IPS-18a (cell line): Measurements from ENCODE around the gene CRADD.

Experiments
- H3K27ac ChIP-seq: one replicate; pipeline ENCODE4 v1.5.1; 2013; ENCODE audit warnings: low read length
- H3K27me3 ChIP-seq: one replicate; pipeline ENCODE4 v1.6.1; 2013; ENCODE audit warnings: mild to moderate bottlenecking, low read length; ENCODE audit not compliant: control insufficient read depth, insufficient read depth
- H3K36me3 ChIP-seq: one replicate; pipeline ENCODE4 v1.6.1; 2013; ENCODE audit warnings: low read depth, low read length; ENCODE audit not compliant: control insufficient read depth
- H3K4me1 ChIP-seq: one replicate; pipeline ENCODE4 v1.6.1; 2013; ENCODE audit warnings: low read depth, low read length; ENCODE audit not compliant: control insufficient read depth
- H3K4me3 ChIP-seq: one replicate; pipeline ENCODE4 v1.5.1; 2013; ENCODE audit warnings: low read length
- H3K9ac ChIP-seq: one replicate; pipeline ENCODE4 v1.6.1; 2013; ENCODE audit warnings: mild to moderate bottlenecking, low read length, moderate library complexity
- H3K9me3 ChIP-seq: one replicate; pipeline ENCODE4 v1.6.1; 2013; ENCODE audit warnings: low read depth, low read length; ENCODE audit not compliant: control insufficient read depth

The CRADD gene

DNA sequence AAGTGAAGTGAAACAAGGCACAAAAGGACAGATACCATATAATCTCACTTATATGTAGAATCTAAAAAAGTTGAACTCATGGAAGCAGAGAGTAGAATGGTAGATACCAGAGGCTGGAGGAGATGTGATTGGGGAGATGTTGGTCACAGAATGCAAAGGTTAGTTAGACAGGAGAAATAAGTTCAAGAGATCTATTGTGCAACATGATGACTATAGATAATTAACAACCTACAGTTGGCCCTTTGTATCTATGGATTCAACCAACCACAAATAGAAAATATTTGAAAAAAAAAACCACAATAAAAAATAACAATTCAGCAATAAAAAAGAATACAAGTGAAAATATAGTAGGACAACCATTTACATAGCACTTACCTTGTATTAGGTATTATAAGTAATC, 19.3 kb downstream of the CRADD start:
- Histone ChIP-seq H3K27me3 (no peaks in the 10 kb centered on the region), H3K4me1 (peaks cover 35% of the 10 kb centered on the region), H3K9ac (no peak overlapping the region), H3K9me3 (no peaks in the 10 kb centered on the region), H3K36me3 (no peaks in the 10 kb centered on the region), H3K27ac (no peak overlapping the region), H3K4me3 (no peak overlapping the region)

DNA sequence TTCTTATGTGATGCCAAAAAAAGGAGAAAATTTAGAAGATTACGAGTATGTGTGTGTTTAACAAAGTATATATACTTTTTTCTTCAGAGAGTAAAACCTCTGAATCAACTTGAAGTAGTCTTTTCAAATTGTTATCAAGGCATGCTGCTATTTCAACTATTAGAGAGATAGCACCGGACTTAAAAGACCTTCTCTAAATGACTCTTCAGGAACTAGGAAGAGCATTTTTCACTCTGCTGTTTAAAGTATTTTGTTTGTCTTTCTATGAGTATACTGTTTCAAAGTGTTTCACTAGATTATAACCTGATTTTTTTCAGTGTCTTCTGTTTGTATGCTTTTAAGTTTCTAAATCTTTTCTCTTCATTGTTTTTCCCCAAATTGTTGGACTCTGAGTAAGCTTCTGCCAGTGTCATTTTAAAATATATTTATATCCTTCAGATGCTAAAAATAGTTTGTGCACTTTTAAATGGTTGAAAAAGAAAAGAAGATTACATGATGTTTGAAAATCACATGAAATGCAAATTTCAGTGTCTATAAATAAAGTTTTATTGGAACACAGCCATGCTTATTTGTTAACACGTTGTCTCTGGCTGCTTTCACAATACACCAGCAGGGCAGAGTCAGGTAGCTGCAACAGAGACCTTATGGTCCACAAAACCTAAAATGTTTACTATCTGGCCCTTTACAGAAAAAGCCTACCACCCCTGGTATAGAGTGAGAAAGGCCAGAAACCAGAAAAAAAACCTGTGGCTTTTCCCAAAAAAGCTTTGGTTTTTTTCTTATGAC, 21.3 kb downstream of the CRADD start:
- H3K36me3 ChIP-seq, result no peaks in the 10 kb centered on the region
- peak overlapping the region; percentile 66 for H3K9ac ChIP-seq
- H3K4me3 ChIP-seq, result peak overlapping the region; percentile 38
- H3K27ac ChIP-seq, result peak overlapping the region; percentile 78
- no peaks in the 10 kb centered on the region for H3K9me3 ChIP-seq
- H3K27me3 ChIP-seq, result no peaks in the 10 kb centered on the region
- peaks cover 49% of the 10 kb centered on the region for H3K4me1 ChIP-seq

DNA sequence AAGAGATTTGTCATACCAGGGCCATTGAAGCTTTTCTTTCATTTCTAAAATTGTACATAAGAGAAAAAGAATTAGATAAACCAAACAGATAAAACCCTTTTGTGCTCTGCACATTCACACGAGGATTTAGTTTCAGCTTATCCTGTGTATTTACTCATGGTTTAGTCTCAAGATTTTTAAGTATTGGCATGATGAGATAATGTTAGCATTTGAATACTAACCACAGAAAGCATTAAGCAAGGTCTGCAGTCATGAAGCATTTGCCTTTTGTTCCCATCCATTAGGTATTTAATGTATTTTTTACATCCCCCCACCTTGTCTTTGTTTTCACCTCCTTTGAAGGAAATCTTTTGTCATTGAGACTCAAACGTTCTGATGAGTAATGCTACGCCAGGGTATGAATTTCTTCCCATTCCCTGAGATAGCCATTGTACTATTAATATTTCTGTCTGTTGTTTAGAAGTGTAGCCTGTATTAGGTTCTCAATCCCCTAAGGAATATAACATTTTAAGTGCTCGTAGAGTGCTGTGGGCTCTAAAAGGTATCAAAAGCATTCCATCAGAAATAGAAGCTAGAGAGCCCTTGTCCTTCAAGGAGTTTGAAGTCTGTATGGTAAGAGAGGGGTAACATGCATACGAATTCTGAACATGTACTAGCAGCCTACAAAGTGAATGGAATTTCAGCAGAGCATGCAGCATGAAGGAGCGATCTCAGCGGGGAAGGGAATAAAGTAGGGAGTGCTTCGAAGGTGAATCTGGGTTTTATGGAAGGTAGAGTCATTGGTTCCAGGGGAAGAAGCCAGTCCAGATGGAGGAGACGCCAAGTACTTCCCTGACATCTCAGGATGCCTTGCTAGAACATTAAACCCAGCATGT, 22.3 kb downstream of the CRADD start:
- Histone ChIP-seq H3K27ac (peak overlapping the region; percentile 59), H3K9ac (peak overlapping the region; percentile 66), H3K9me3 (no peaks in the 10 kb centered on the region), H3K36me3 (no peaks in the 10 kb centered on the region), H3K27me3 (no peaks in the 10 kb centered on the region), H3K4me3 (peak overlapping the region; percentile 38), H3K4me1 (peaks cover 49% of the 10 kb centered on the region)

- no peak overlapping the region for H3K4me3 ChIP-seq
- H3K4me1 ChIP-seq, result peaks cover 43% of the 10 kb centered on the region
- no peaks in the 10 kb centered on the region for H3K9me3 ChIP-seq
- H3K27ac ChIP-seq, result no peak overlapping the region
- no peaks in the 10 kb centered on the region for H3K27me3 ChIP-seq
- H3K36me3 ChIP-seq, result no peaks in the 10 kb centered on the region
- H3K9ac ChIP-seq, result no peak overlapping the region
Measured at GRCh38 chr12:93702707-93703315, 25.6 kb downstream of the CRADD start.

- H3K4me1 ChIP-seq, result peaks cover 30% of the 10 kb centered on the region
- H3K9ac ChIP-seq, result no peak overlapping the region
- H3K27me3 ChIP-seq, result no peaks in the 10 kb centered on the region
- no peak overlapping the region for H3K4me3 ChIP-seq
- H3K27ac ChIP-seq, result no peak overlapping the region
- no peaks in the 10 kb centered on the region for H3K36me3 ChIP-seq
- H3K9me3 ChIP-seq, result no peaks in the 10 kb centered on the region
Measured at GRCh38 chr12:93704122-93704521, 26.9 kb downstream of the CRADD start.

- Histone ChIP-seq H3K36me3 (no peaks in the 10 kb centered on the region), H3K4me1 (peaks cover 25% of the 10 kb centered on the region), H3K4me3 (no peak overlapping the region), H3K27me3 (no peaks in the 10 kb centered on the region), H3K9me3 (peaks cover 3% of the 10 kb centered on the region), H3K9ac (no peak overlapping the region), H3K27ac (no peak overlapping the region)
Measured at GRCh38 chr12:93704625-93705024, 27.4 kb downstream of the CRADD start.

- no peak overlapping the region for H3K27ac ChIP-seq
- H3K27me3 ChIP-seq, result no peaks in the 10 kb centered on the region
- H3K4me1 ChIP-seq, result peaks cover 19% of the 10 kb centered on the region
- peaks cover 8% of the 10 kb centered on the region for H3K9me3 ChIP-seq
- no peak overlapping the region for H3K9ac ChIP-seq
- H3K36me3 ChIP-seq, result no peaks in the 10 kb centered on the region
- H3K4me3 ChIP-seq, result no peak overlapping the region
Measured at GRCh38 chr12:93705237-93705636, 28.1 kb downstream of the CRADD start.

DNA sequence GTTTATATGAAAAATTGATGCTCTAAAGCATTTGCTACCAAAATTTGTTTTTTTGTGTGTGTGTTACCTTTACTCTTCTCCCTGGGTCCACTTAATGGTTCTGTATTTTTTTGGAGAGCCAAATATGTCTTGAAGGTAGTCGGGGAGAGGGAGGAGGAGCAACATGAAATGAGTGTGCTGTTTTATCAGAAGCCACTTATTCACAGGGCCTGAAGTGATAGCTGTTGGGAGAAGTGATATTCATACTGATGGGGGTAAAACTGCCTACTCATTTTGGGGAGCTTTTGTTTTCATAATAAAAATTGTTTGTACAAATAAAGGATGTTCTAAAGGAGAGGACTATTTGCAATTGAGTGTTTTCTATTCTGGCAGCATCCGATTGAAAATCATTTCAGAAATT, 29.2 kb downstream of the CRADD start:
- Histone ChIP-seq H3K4me1 (peaks cover 14% of the 10 kb centered on the region), H3K9me3 (peaks cover 8% of the 10 kb centered on the region), H3K27ac (no peak overlapping the region), H3K4me3 (no peak overlapping the region), H3K36me3 (no peaks in the 10 kb centered on the region), H3K27me3 (no peaks in the 10 kb centered on the region), H3K9ac (no peak overlapping the region)

GRCh38 chr12:93706824-93707223, 29.6 kb downstream of the CRADD start:
- H3K27me3 ChIP-seq, result no peaks in the 10 kb centered on the region
- no peaks in the 10 kb centered on the region for H3K36me3 ChIP-seq
- H3K4me3 ChIP-seq, result no peak overlapping the region
- peaks cover 10% of the 10 kb centered on the region for H3K4me1 ChIP-seq
- no peak overlapping the region for H3K27ac ChIP-seq
- peaks cover 8% of the 10 kb centered on the region for H3K9me3 ChIP-seq
- H3K9ac ChIP-seq, result no peak overlapping the region

GRCh38 chr12:93707836-93708235, 30.7 kb downstream of the CRADD start:
- H3K9me3 ChIP-seq, result peaks cover 8% of the 10 kb centered on the region
- H3K4me3 ChIP-seq, result no peak overlapping the region
- H3K4me1 ChIP-seq, result peaks cover under 1% of the 10 kb centered on the region
- no peak overlapping the region for H3K27ac ChIP-seq
- H3K36me3 ChIP-seq, result no peaks in the 10 kb centered on the region
- no peak overlapping the region for H3K9ac ChIP-seq
- no peaks in the 10 kb centered on the region for H3K27me3 ChIP-seq

- Histone ChIP-seq H3K36me3 (no peaks in the 10 kb centered on the region), H3K9ac (no peak overlapping the region), H3K4me3 (no peak overlapping the region), H3K9me3 (peaks cover 8% of the 10 kb centered on the region), H3K4me1 (no peaks in the 10 kb centered on the region), H3K27ac (no peak overlapping the region), H3K27me3 (no peaks in the 10 kb centered on the region)
Measured at GRCh38 chr12:93708952-93709351, 31.8 kb downstream of the CRADD start.
